ENCODE measurements around the gene ZHX3.

The ZHX3 gene

GRCh38 chr20:41219824-41220223 lies 97.7 kb downstream of the ZHX3 start:
- no peak for DNase-seq (ENCODE audit: low read depth)
- no peak for TF ChIP-seq CTCF (IDR thresholded peaks at IDR 0.05; ENCODE audit: control insufficient read depth, insufficient read depth, low read depth, low read length, missing control alignments)
- H3K4me3 ChIP-seq (ENCODE audit: control insufficient read depth, low read depth, low read length), result no peak overlapping the region

GRCh38 chr20:41218466-41218865 lies 99.1 kb downstream of the ZHX3 start:
- H3K4me3 ChIP-seq (ENCODE audit: control insufficient read depth, low read depth, low read length), result no peak overlapping the region
- TF ChIP-seq CTCF (IDR thresholded peaks at IDR 0.05; ENCODE audit: control insufficient read depth, insufficient read depth, low read depth, low read length, missing control alignments), result no peak
- DNase-seq (ENCODE audit: low read depth), result peak; percentile 49

- H3K4me3 ChIP-seq (ENCODE audit: control insufficient read depth, low read depth, low read length), result no peak overlapping the region
- no peak for TF ChIP-seq CTCF (IDR thresholded peaks at IDR 0.05; ENCODE audit: control insufficient read depth, insufficient read depth, low read depth, low read length, missing control alignments)
- no peak for DNase-seq (ENCODE audit: low read depth)
Observed at GRCh38 chr20:41217422-41217821, 100.1 kb downstream of the ZHX3 start.

- H3K4me3 ChIP-seq (ENCODE audit: control insufficient read depth, low read depth, low read length), result no peak overlapping the region
- TF ChIP-seq CTCF (IDR thresholded peaks at IDR 0.05; ENCODE audit: control insufficient read depth, insufficient read depth, low read depth, low read length, missing control alignments), result no peak
- DNase-seq (ENCODE audit: low read depth), result no peak
Observed at GRCh38 chr20:41214666-41215065, 102.9 kb downstream of the ZHX3 start.

- no peak overlapping the region for H3K4me3 ChIP-seq (ENCODE audit: control insufficient read depth, low read depth, low read length)
- DNase-seq (ENCODE audit: low read depth), result no peak
- no peak for TF ChIP-seq CTCF (IDR thresholded peaks at IDR 0.05; ENCODE audit: control insufficient read depth, insufficient read depth, low read depth, low read length, missing control alignments)
Observed at GRCh38 chr20:41214202-41214601, 103.3 kb downstream of the ZHX3 start.

- no peak overlapping the region for H3K4me3 ChIP-seq (ENCODE audit: control insufficient read depth, low read depth, low read length)
- no peak for DNase-seq (ENCODE audit: low read depth)
- no peak for TF ChIP-seq CTCF (IDR thresholded peaks at IDR 0.05; ENCODE audit: control insufficient read depth, insufficient read depth, low read depth, low read length, missing control alignments)
Observed at GRCh38 chr20:41213150-41213820, 104.2 kb downstream of the ZHX3 start.

All from AG09309 (cell line).